ENCODE results near the gene RERE.
A peak's percentile ranks its signal among the peaks of the same experiment; 100 is the strongest.

Gene RERE

GRCh38 chr1:8862528-8862927 is 45.1 kb upstream of the RERE start:
- peak; percentile 48 for DNase-seq (ENCODE audit: low read depth)
- no peak overlapping the region for H3K4me3 ChIP-seq (ENCODE audit: low read depth, low read length)
- TF ChIP-seq CTCF (IDR thresholded peaks at IDR 0.05; ENCODE audit: insufficient read depth, low read depth, low read length, missing control alignments): peak; percentile 56

- DNase-seq (ENCODE audit: low read depth): no peak
- TF ChIP-seq CTCF (IDR thresholded peaks at IDR 0.05; ENCODE audit: insufficient read depth, low read depth, low read length, missing control alignments): no peak
- no peak overlapping the region for H3K4me3 ChIP-seq (ENCODE audit: low read depth, low read length)
These were observed 43.5 kb upstream of the RERE start for GRCh38 chr1:8860738-8861516.

- TF ChIP-seq CTCF (IDR thresholded peaks at IDR 0.05; ENCODE audit: insufficient read depth, low read depth, low read length, missing control alignments): peak; percentile 60
- peak; percentile 72 for DNase-seq (ENCODE audit: low read depth)
- H3K4me3 ChIP-seq (ENCODE audit: low read depth, low read length): no peak overlapping the region
These were observed 41.7 kb upstream of the RERE start for GRCh38 chr1:8858888-8859706.

- no peak for TF ChIP-seq CTCF (IDR thresholded peaks at IDR 0.05; ENCODE audit: insufficient read depth, low read depth, low read length, missing control alignments)
- no peak overlapping the region for H3K4me3 ChIP-seq (ENCODE audit: low read depth, low read length)
- DNase-seq (ENCODE audit: low read depth): no peak
These were observed 40.8 kb upstream of the RERE start for GRCh38 chr1:8858112-8858668.

- DNase-seq (ENCODE audit: low read depth): no peak
- H3K4me3 ChIP-seq (ENCODE audit: low read depth, low read length): no peak overlapping the region
- TF ChIP-seq CTCF (IDR thresholded peaks at IDR 0.05; ENCODE audit: insufficient read depth, low read depth, low read length, missing control alignments): no peak
These were observed 39.4 kb upstream of the RERE start for GRCh38 chr1:8856689-8857412.

- DNase-seq (ENCODE audit: low read depth): no peak
- no peak overlapping the region for H3K4me3 ChIP-seq (ENCODE audit: low read depth, low read length)
- no peak for TF ChIP-seq CTCF (IDR thresholded peaks at IDR 0.05; ENCODE audit: insufficient read depth, low read depth, low read length, missing control alignments)
These were observed 36.8 kb upstream of the RERE start for GRCh38 chr1:8854240-8854639.
